HepG2 (cell line): Measurements from ENCODE around the gene RER1.

Experiments used
- GRHL1 ChIP-seq: sonication (generic); formaldehyde crosslinking; conservative IDR thresholded peaks from 2 replicates; pipeline ENCODE4 v1.8.0; 2022; ENCODE audit warnings: missing genetic modification reagents
- MAX ChIP-seq: IDR thresholded peaks from 2 replicates; pipeline ENCODE4 v1.6.1; 2012; ENCODE audit warnings: inconsistent platforms
- NFATC3 ChIP-seq: sonication (generic); formaldehyde crosslinking; IDR thresholded peaks from 2 replicates; pipeline ENCODE4 v1.5.1; 2020; ENCODE audit warnings: mild to moderate bottlenecking, missing genetic modification reagents
- SP4 ChIP-seq: sonication (generic); formaldehyde crosslinking; IDR thresholded peaks from 2 replicates; pipeline ENCODE4 v1.8.1; 2023; ENCODE audit warnings: mild to moderate bottlenecking, missing genetic modification reagents
- ZNF691 ChIP-seq: sonication (generic); formaldehyde crosslinking; IDR thresholded peaks from 2 replicates; pipeline ENCODE4 v1.4.0; 2020; ENCODE audit warnings: missing genetic modification reagents, low read depth, mild to moderate bottlenecking, borderline replicate concordance

GRCh38 chr1:2451741-2452140 lies 60.1 kb downstream of the RER1 start:
- TF ChIP-seq GRHL1 (CRISPR knock-in tag) (no peak), SP4 (CRISPR knock-in tag) (no peak), NFATC3 (CRISPR knock-in tag) (no peak), MAX (no peak), ZNF691 (CRISPR knock-in tag) (no peak)
